HepG2 (cell line): ENCODE measurements around the gene EVPLL. TPM values are rescaled to one million over a fixed set of nuclear protein-coding genes. Genes with fewer than 3 reads are reported as not detected.

Experiments
- MED13 ChIP-seq: sonication (generic); formaldehyde crosslinking; IDR thresholded peaks from 2 replicates; pipeline ENCODE4 v1.5.0; 2020; ENCODE audit warnings: missing genetic modification reagents
- NFIB ChIP-seq: sonication (generic); formaldehyde crosslinking; IDR thresholded peaks from 2 replicates; pipeline ENCODE4 v1.9.0; 2021; ENCODE audit warnings: missing genetic modification reagents, mild to moderate bottlenecking, borderline replicate concordance
- NPAS2 ChIP-seq: sonication (generic); formaldehyde crosslinking; IDR thresholded peaks from 2 replicates; pipeline ENCODE4 v1.8.0; 2022; ENCODE audit warnings: mild to moderate bottlenecking, missing genetic modification reagents, borderline replicate concordance
- SCMH1 ChIP-seq: sonication (generic); formaldehyde crosslinking; IDR thresholded peaks from 2 replicates; pipeline ENCODE4 v1.9.0; 2021; ENCODE audit warnings: missing genetic modification reagents, mild to moderate bottlenecking, borderline replicate concordance
- SKI ChIP-seq: fragments of 450-650 bp; IDR thresholded peaks from one replicate; pipeline ENCODE4 v1.6.1; 2018; ENCODE audit warnings: mild to moderate bottlenecking; ENCODE audit not compliant: partially characterized antibody
- SYNCRIP ChIP-seq: fragments of 200-400 bp; formaldehyde crosslinking; IDR thresholded peaks from 2 replicates; pipeline ENCODE4 v1.6.1; 2018; ENCODE audit warnings: mild to moderate bottlenecking, low read depth, low read length; ENCODE audit not compliant: insufficient read depth
- ZNF431 ChIP-seq: sonication (generic); formaldehyde crosslinking; IDR thresholded peaks from 2 replicates; pipeline ENCODE4 v1.9.0; 2022; ENCODE audit warnings: missing genetic modification reagents, low read depth, mild to moderate bottlenecking, borderline replicate concordance
- ZNF543 ChIP-seq: sonication (generic); formaldehyde crosslinking; IDR thresholded peaks from 2 replicates; pipeline ENCODE4 v1.4.0; 2020; ENCODE audit warnings: mild to moderate bottlenecking, missing genetic modification reagents
- ZNF550 ChIP-seq: sonication (generic); formaldehyde crosslinking; IDR thresholded peaks from 2 replicates; pipeline ENCODE4 v1.4.0; 2020; ENCODE audit warnings: mild to moderate bottlenecking, missing genetic modification reagents, borderline replicate concordance
- polyA plus RNA-seq, 8 experiments: library from polyadenylated mRNA; depleted of rRNA in 3 of 8; stranded (reverse) in 7 of 8; unstranded in 1 of 8; fragments of >200 nt; fragmentation: Illumina TruSeq in 4 of 8; extraction: Trizol in 4 of 8; gene quantifications; 2 replicates each; pipeline versions ENCODE4 v1.2.1 to v1.2.3, GENCODE V29; 2011 to 2016; ENCODE audit warnings: low read depth in 4 of 8, missing spikeins in 1 of 8, mixed read lengths in 1 of 8; ENCODE audit not compliant: insufficient read depth in 1 of 8
- total RNA-seq, 5 experiments: library from RNA; depleted of rRNA; stranded (reverse); fragments of >200 nt; fragmentation: Illumina TruSeq; extraction: Trizol; gene quantifications; 2 replicates each; pipeline ENCODE4 v1.2.3, GENCODE V29; 2016; ENCODE audit warnings: low read depth in 1 of 5
- TF ChIP-seq, protein P1 (sequence below): sonication (generic); formaldehyde crosslinking; IDR thresholded peaks from 2 replicates; pipeline ENCODE4 v1.8.0; 2022; ENCODE audit warnings: mild to moderate bottlenecking, missing genetic modification reagents, moderate library complexity
- TF ChIP-seq, protein P2 (sequence below): sonication (generic); formaldehyde crosslinking; IDR thresholded peaks from 2 replicates; pipeline ENCODE4 v1.5.0; 2020; ENCODE audit warnings: mild to moderate bottlenecking, missing genetic modification reagents
- TF ChIP-seq, protein P3 (sequence below): conservative IDR thresholded peaks from 2 replicates; pipeline ENCODE4 v1.6.1; 2018; ENCODE audit warnings: missing genetic modification reagents
- TF ChIP-seq, protein P4 (sequence below): IDR thresholded peaks from 2 replicates; pipeline ENCODE4 v1.6.1; 2016; ENCODE audit warnings: missing compliant biosample characterization, missing genetic modification reagents, borderline replicate concordance
- TF ChIP-seq, protein P5 (sequence below), 2 experiments: sonication (generic) in 1 of 2; formaldehyde crosslinking in 1 of 2; IDR thresholded peaks; 2 replicates each; pipeline versions ENCODE4 v1.6.1 to v1.9.0; 2014 to 2022; ENCODE audit warnings: antibody characterized with exemption in 1 of 2, borderline replicate concordance in 1 of 2, inconsistent platforms in 1 of 2, low read depth in 1 of 2, missing genetic modification reagents in 1 of 2

Gene EVPLL
- total and polyA plus RNA-seq, 2 of the 13 experiments (the other 11 are each of a cell fraction or from before 2014, with no cell fraction given): 0.07 TPM; not detected in 1

DNA sequence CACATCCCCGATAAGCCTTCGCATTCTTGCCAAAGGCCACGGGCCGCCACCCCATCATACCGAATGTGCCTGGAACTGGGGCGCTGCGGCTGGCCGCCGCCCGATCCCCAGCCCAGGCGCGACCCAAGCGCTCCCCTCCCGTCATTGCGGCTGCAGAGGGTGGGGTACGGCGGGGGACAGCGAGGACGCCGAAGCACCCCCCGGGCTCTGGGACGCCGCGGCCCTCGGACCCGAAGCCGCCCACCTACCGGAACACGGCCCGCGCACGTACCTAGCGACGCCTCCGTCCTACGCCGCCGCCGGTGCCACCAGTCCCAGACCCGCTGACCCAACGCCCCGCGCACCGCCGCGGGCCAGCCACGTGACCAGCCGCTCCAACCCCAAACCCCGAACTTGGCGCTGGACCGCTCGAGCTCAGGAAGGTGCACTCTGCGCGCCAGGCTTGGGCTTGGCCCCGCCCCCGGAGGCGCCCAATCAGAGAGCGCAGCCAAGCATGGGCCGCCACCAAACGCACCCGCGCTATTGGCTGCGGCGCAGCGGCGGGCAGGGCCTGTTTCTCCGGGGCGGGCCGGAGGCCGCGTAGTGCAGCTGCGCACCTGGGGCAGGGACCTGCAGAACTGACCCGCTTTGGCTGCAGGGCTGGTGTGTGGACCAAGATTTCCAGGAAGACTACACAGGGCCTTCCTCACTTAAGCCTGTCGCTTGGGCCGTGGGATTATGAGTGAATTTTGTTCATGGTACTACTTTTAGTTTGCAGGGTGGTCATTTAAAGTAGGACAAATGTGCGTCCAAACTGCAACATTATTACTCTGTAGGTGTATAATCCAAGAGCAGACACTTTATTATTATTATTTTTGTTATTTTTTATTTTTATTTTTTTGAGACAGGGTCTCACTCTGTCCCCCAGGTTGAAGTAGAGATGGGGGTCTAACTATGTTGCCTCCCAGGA, 14.2 kb upstream of the EVPLL start, which contains the start of gene SHMT1 (continued):
- TF ChIP-seq, protein P1, sequence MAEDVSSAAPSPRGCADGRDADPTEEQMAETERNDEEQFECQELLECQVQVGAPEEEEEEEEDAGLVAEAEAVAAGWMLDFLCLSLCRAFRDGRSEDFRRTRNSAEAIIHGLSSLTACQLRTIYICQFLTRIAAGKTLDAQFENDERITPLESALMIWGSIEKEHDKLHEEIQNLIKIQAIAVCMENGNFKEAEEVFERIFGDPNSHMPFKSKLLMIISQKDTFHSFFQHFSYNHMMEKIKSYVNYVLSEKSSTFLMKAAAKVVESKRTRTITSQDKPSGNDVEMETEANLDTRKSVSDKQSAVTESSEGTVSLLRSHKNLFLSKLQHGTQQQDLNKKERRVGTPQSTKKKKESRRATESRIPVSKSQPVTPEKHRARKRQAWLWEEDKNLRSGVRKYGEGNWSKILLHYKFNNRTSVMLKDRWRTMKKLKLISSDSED: no peak
- TF ChIP-seq, protein P2, sequence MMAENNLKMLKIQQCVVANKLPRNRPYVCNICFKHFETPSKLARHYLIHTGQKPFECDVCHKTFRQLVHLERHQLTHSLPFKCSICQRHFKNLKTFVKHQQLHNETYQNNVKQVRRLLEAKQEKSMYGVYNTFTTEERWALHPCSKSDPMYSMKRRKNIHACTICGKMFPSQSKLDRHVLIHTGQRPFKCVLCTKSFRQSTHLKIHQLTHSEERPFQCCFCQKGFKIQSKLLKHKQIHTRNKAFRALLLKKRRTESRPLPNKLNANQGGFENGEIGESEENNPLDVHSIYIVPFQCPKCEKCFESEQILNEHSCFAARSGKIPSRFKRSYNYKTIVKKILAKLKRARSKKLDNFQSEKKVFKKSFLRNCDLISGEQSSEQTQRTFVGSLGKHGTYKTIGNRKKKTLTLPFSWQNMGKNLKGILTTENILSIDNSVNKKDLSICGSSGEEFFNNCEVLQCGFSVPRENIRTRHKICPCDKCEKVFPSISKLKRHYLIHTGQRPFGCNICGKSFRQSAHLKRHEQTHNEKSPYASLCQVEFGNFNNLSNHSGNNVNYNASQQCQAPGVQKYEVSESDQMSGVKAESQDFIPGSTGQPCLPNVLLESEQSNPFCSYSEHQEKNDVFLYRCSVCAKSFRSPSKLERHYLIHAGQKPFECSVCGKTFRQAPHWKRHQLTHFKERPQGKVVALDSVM (CRISPR knock-in tag): no peak; the same call in 1 of the 2 replicates
- TF ChIP-seq, protein P3, sequence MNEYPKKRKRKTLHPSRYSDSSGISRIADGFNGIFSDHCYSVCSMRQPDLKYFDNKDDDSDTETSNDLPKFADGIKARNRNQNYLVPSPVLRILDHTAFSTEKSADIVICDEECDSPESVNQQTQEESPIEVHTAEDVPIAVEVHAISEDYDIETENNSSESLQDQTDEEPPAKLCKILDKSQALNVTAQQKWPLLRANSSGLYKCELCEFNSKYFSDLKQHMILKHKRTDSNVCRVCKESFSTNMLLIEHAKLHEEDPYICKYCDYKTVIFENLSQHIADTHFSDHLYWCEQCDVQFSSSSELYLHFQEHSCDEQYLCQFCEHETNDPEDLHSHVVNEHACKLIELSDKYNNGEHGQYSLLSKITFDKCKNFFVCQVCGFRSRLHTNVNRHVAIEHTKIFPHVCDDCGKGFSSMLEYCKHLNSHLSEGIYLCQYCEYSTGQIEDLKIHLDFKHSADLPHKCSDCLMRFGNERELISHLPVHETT (CRISPR knock-in tag): 0 out of 2 replicates have a peak, but pooled peaks have one; percentile 39
- TF ChIP-seq, protein P4, sequence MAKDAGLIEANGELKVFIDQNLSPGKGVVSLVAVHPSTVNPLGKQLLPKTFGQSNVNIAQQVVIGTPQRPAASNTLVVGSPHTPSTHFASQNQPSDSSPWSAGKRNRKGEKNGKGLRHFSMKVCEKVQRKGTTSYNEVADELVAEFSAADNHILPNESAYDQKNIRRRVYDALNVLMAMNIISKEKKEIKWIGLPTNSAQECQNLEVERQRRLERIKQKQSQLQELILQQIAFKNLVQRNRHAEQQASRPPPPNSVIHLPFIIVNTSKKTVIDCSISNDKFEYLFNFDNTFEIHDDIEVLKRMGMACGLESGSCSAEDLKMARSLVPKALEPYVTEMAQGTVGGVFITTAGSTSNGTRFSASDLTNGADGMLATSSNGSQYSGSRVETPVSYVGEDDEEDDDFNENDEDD (CRISPR knock-in tag): peak; percentile 92
- no peak for TF ChIP-seq SKI
- 0 out of 2 replicates have a peak, but pooled peaks have one; percentile 45 for TF ChIP-seq ZNF543 (CRISPR knock-in tag)
- no peak for TF ChIP-seq NPAS2
- TF ChIP-seq ZNF550: no peak
- peak; percentile 75; the same call in 1 of the 2 replicates for TF ChIP-seq MED13 (CRISPR knock-in tag)
- TF ChIP-seq, protein P5, sequence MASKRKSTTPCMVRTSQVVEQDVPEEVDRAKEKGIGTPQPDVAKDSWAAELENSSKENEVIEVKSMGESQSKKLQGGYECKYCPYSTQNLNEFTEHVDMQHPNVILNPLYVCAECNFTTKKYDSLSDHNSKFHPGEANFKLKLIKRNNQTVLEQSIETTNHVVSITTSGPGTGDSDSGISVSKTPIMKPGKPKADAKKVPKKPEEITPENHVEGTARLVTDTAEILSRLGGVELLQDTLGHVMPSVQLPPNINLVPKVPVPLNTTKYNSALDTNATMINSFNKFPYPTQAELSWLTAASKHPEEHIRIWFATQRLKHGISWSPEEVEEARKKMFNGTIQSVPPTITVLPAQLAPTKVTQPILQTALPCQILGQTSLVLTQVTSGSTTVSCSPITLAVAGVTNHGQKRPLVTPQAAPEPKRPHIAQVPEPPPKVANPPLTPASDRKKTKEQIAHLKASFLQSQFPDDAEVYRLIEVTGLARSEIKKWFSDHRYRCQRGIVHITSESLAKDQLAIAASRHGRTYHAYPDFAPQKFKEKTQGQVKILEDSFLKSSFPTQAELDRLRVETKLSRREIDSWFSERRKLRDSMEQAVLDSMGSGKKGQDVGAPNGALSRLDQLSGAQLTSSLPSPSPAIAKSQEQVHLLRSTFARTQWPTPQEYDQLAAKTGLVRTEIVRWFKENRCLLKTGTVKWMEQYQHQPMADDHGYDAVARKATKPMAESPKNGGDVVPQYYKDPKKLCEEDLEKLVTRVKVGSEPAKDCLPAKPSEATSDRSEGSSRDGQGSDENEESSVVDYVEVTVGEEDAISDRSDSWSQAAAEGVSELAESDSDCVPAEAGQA (IDR thresholded peaks at IDR 0.05; ENCODE audit: low read depth): no peak
- TF ChIP-seq, protein P5 (CRISPR knock-in tag; IDR thresholded peaks at IDR 0.05; ENCODE audit: borderline replicate concordance): peak; percentile 91
- TF ChIP-seq ZNF431 (CRISPR knock-in tag): no peak
- no peak for TF ChIP-seq SYNCRIP
- TF ChIP-seq NFIB: no peak
- no peak for TF ChIP-seq SCMH1 (CRISPR knock-in tag)
